GM18868 (cell line): ENCODE data around the gene PTBP1.
"Not testable (repeated sequence)": the region's sequence is repeated elsewhere in the genome, so short reads cannot be mapped to it uniquely, and the experiment has no call there.

Source experiments
- ATAC-seq: cut with Tn5 transposase; IDR thresholded peaks from one replicate; pipeline ENCODE4 v1.9.1; 2021; ENCODE audit warnings: mild to moderate bottlenecking, moderate library complexity; ENCODE audit not compliant: unreplicated experiment

The PTBP1 gene

GRCh38 chr19:824885-825284 lies 27.6 kb downstream of the PTBP1 start:
- no peak for ATAC-seq

GRCh38 chr19:825897-826644 lies 28.8 kb downstream of the PTBP1 start:
- no peak for ATAC-seq

GRCh38 chr19:827314-827709 lies 30.1 kb downstream of the PTBP1 start:
- no peak for ATAC-seq

GRCh38 chr19:827710-828321 lies 30.6 kb downstream of the PTBP1 start, which contains the start of gene AZU1:
Gene AZU1 (plus strand): TSS chr19:827837. CDS start chr19:827847, 10 bp downstream.
- ATAC-seq, result no peak

GRCh38 chr19:829129-829758 lies 32.0 kb downstream of the PTBP1 start:
- no peak for ATAC-seq

GRCh38 chr19:831407-832369 lies 34.4 kb downstream of the PTBP1 start:
- ATAC-seq, result no peak

GRCh38 chr19:834216-834615 lies 37.0 kb downstream of the PTBP1 start:
- no peak for ATAC-seq

- no peak for ATAC-seq
Measured at GRCh38 chr19:835210-835810, 38.1 kb downstream of the PTBP1 start.

- no peak for ATAC-seq
Measured at GRCh38 chr19:840519-841206, 43.4 kb downstream of the PTBP1 start, which contains the start of gene PRTN3. Gene PRTN3 (plus strand): TSS chr19:840999. CDS start chr19:841009, 10 bp downstream.

GRCh38 chr19:842802-843179 lies 45.5 kb downstream of the PTBP1 start:
- ATAC-seq, result not testable (repeated sequence)

GRCh38 chr19:843180-843835 lies 46.1 kb downstream of the PTBP1 start:
- ATAC-seq, result no peak

GRCh38 chr19:843836-844545 lies 46.7 kb downstream of the PTBP1 start:
- ATAC-seq, result no peak

GRCh38 chr19:844546-844971 lies 47.3 kb downstream of the PTBP1 start:
- no peak for ATAC-seq

GRCh38 chr19:845707-846521 lies 48.7 kb downstream of the PTBP1 start:
- ATAC-seq, result no peak

- no peak for ATAC-seq
Measured at GRCh38 chr19:848386-848921, 51.2 kb downstream of the PTBP1 start.

GRCh38 chr19:849195-849594 lies 51.9 kb downstream of the PTBP1 start:
- not testable (repeated sequence) for ATAC-seq

GRCh38 chr19:850221-850978 lies 53.1 kb downstream of the PTBP1 start:
- ATAC-seq, result no peak
